Neutrophil (primary cell): ENCODE measurements around the gene FRMD5.

ENCODE experiments used
- H3K27ac ChIP-seq: fragments of 200-600 bp; sonication (generic); 2 replicates; pipeline ENCODE4 v1.5.1; 2016; ENCODE audit warnings: mild to moderate bottlenecking, moderate library complexity
- H3K27me3 ChIP-seq: fragments of 200-600 bp; sonication (generic); 2 replicates; pipeline ENCODE4 v1.6.0; 2016; ENCODE audit warnings: mild to moderate bottlenecking
- H3K36me3 ChIP-seq: fragments of 200-600 bp; sonication (generic); 2 replicates; pipeline ENCODE4 v1.5.1; 2017
- H3K4me1 ChIP-seq, 2 experiments: fragments of 200-600 bp in 1 of 2; sonication (generic) in 1 of 2; 1 replicate in 1 of 2; 2 replicates in 1 of 2; pipeline versions ENCODE4 v1.5.1 to v1.6.1; 2013 to 2016; ENCODE audit warnings: low read depth in 1 of 2, low read length in 1 of 2, mild to moderate bottlenecking in 1 of 2, moderate library complexity in 1 of 2; ENCODE audit not compliant: control insufficient read depth in 1 of 2, insufficient read depth in 1 of 2
- H3K4me3 ChIP-seq, 2 experiments: fragments of 200-600 bp in 1 of 2; sonication (generic) in 1 of 2; 1 replicate in 1 of 2; 2 replicates in 1 of 2; pipeline ENCODE4 v1.5.1; 2013 to 2016; ENCODE audit warnings: low read depth in 1 of 2, low read length in 1 of 2, mild to moderate bottlenecking in 1 of 2, moderate library complexity in 1 of 2
- H3K9me3 ChIP-seq: fragments of 200-600 bp; sonication (generic); 2 replicates; pipeline ENCODE4 v1.5.1; 2016
- CTCF ChIP-seq: fragments of 200-600 bp; sonication (generic); IDR thresholded peaks from 2 replicates; pipeline ENCODE4 v1.5.1; 2016; ENCODE audit warnings: antibody characterized with exemption

Gene FRMD5

GRCh38 chr15:43981576-43981975 is 213.5 kb downstream of the FRMD5 start:
- H3K27ac ChIP-seq, result no peak overlapping the region
- H3K27me3 ChIP-seq, result peaks cover 7% of the 10 kb centered on the region
- H3K4me1 ChIP-seq, result no peaks in the 10 kb centered on the region
- no peak overlapping the region for H3K4me3 ChIP-seq
- H3K9me3 ChIP-seq, result no peaks in the 10 kb centered on the region
- TF ChIP-seq CTCF, result no peak
- no peaks in the 10 kb centered on the region for H3K36me3 ChIP-seq

GRCh38 chr15:43977072-43977884 is 217.8 kb downstream of the FRMD5 start:
- Histone ChIP-seq H3K27me3 (peaks cover 11% of the 10 kb centered on the region), H3K36me3 (no peaks in the 10 kb centered on the region), H3K27ac (no peak overlapping the region), H3K4me1 (no peaks in the 10 kb centered on the region), H3K9me3 (no peaks in the 10 kb centered on the region), H3K4me3 (no peak overlapping the region)
- no peak for TF ChIP-seq CTCF

GRCh38 chr15:43975770-43976169 is 219.3 kb downstream of the FRMD5 start:
- no peak overlapping the region for H3K4me3 ChIP-seq
- no peaks in the 10 kb centered on the region for H3K36me3 ChIP-seq
- no peak for TF ChIP-seq CTCF
- H3K9me3 ChIP-seq, result no peaks in the 10 kb centered on the region
- no peak overlapping the region for H3K27ac ChIP-seq
- no peaks in the 10 kb centered on the region for H3K4me1 ChIP-seq
- H3K27me3 ChIP-seq, result peaks cover 9% of the 10 kb centered on the region

GRCh38 chr15:43975326-43975725 is 219.7 kb downstream of the FRMD5 start:
- no peak for TF ChIP-seq CTCF
- no peaks in the 10 kb centered on the region for H3K9me3 ChIP-seq
- no peaks in the 10 kb centered on the region for H3K36me3 ChIP-seq
- no peak overlapping the region for H3K4me3 ChIP-seq
- H3K27ac ChIP-seq, result no peak overlapping the region
- peaks cover 4% of the 10 kb centered on the region for H3K27me3 ChIP-seq
- H3K4me1 ChIP-seq, result no peaks in the 10 kb centered on the region

GRCh38 chr15:43974852-43975251 is 220.2 kb downstream of the FRMD5 start:
- Histone ChIP-seq H3K27me3 (peaks cover 4% of the 10 kb centered on the region), H3K36me3 (no peaks in the 10 kb centered on the region)
- no peak for TF ChIP-seq CTCF

More at GRCh38 chr15:43974852-43975251, 220.2 kb downstream of the FRMD5 start:
- no peaks in the 10 kb centered on the region for H3K4me1 ChIP-seq
- no peak overlapping the region for H3K4me3 ChIP-seq
- no peak overlapping the region for H3K27ac ChIP-seq
- no peaks in the 10 kb centered on the region for H3K9me3 ChIP-seq
